Osteoblast (primary cell): ENCODE measurements around the gene FGF5. TPM values are rescaled to one million over a fixed set of nuclear protein-coding genes. Genes with fewer than 3 reads are reported as not detected.

Source experiments
- DNase-seq: peaks from one replicate; pipeline ENCODE4 v3.0.0; 2011; ENCODE audit warnings: low spot score, mixed read lengths; ENCODE audit not compliant: insufficient read length; ENCODE audit errors: missing footprints
- H2AFZ ChIP-seq: 2 replicates; pipeline ENCODE4 v1.6.0; 2011; ENCODE audit warnings: mild to moderate bottlenecking, low read length
- H3K27ac ChIP-seq: 2 replicates; pipeline ENCODE4 v1.5.1; 2011; ENCODE audit warnings: mild to moderate bottlenecking, low read depth, low read length, moderate library complexity
- H3K27me3 ChIP-seq: 2 replicates; pipeline ENCODE4 v1.6.0; 2012; ENCODE audit warnings: mild to moderate bottlenecking, control low read depth, inconsistent platforms, low read length, moderate library complexity; ENCODE audit not compliant: insufficient read depth
- H3K36me3 ChIP-seq: 2 replicates; pipeline ENCODE4 v1.5.1; 2011; ENCODE audit warnings: mild to moderate bottlenecking, low read length, control low read depth, moderate library complexity; ENCODE audit not compliant: insufficient read depth
- H3K4me1 ChIP-seq: 2 replicates; pipeline ENCODE4 v1.5.1; 2011; ENCODE audit warnings: mild to moderate bottlenecking, low read length, control low read depth, moderate library complexity; ENCODE audit not compliant: insufficient read depth
- H3K4me2 ChIP-seq: 2 replicates; pipeline ENCODE4 v1.6.0; 2011; ENCODE audit warnings: mild to moderate bottlenecking, low read length; ENCODE audit not compliant: insufficient read depth
- H3K4me3 ChIP-seq: fragments of 200-600 bp; sonication (generic); 3 replicates; pipeline ENCODE4 v1.5.1; 2012; ENCODE audit warnings: mild to moderate bottlenecking, low read length, inconsistent platforms; ENCODE audit not compliant: insufficient read depth
- H3K79me2 ChIP-seq: 2 replicates; pipeline ENCODE4 v1.6.0; 2012; ENCODE audit warnings: mild to moderate bottlenecking, low read length, control low read depth, inconsistent platforms; ENCODE audit not compliant: insufficient read depth
- H3K9me3 ChIP-seq: 2 replicates; pipeline ENCODE4 v1.5.1; 2011; ENCODE audit warnings: low read depth, low read length, control low read depth
- H4K20me1 ChIP-seq: 2 replicates; pipeline ENCODE4 v1.6.0; 2012; ENCODE audit warnings: mild to moderate bottlenecking, low read length, control low read depth; ENCODE audit not compliant: insufficient read depth
- CTCF ChIP-seq: IDR thresholded peaks from 2 replicates; pipeline ENCODE4 v1.5.1; 2011; ENCODE audit warnings: mild to moderate bottlenecking, low read depth, low read length, moderate library complexity; ENCODE audit errors: extremely low read depth
- total RNA-seq: library from RNA; depleted of rRNA; stranded (reverse); fragments of >200 nt; gene quantifications from 2 replicates; pipeline ENCODE4 v1.2.3, GENCODE V29; 2012

The FGF5 gene
- total RNA-seq, 1 donor, result 10.5 TPM

- no peak for DNase-seq
- H3K4me3 ChIP-seq, result no peak overlapping the region
- peak overlapping the region; percentile 95 for H3K27ac ChIP-seq
- H3K9me3 ChIP-seq, result no peaks in the 10 kb centered on the region
- no peaks in the 10 kb centered on the region for H4K20me1 ChIP-seq
- no peaks in the 10 kb centered on the region for H3K27me3 ChIP-seq
- TF ChIP-seq CTCF, result no peak
- peaks cover 23% of the 10 kb centered on the region for H3K79me2 ChIP-seq
- no peaks in the 10 kb centered on the region for H3K36me3 ChIP-seq
- no peak overlapping the region for H2AFZ ChIP-seq
- peaks cover 68% of the 10 kb centered on the region for H3K4me1 ChIP-seq
- H3K4me2 ChIP-seq, result peak overlapping the region; percentile 72
Observed at GRCh38 chr4:80235451-80235850, 31.0 kb upstream of the FGF5 start.

DNA sequence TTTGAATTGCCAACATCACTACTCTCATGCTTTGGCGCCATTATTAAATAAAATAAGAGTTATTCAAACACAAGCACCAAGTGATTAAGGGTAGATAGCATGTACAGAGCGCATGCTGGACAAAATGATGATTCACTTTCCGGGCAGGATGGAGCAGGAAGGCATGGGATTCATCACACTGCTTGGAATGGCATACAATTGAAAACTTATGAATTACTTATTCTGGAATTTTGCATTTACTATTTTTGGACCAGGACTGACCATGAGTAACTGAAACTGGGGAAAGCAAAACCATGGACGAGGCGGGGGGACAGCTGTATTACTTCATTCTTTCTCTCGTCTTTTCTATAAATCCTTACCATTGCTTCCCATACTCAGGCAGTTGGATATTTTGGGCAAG lies 28.5 kb upstream of the FGF5 start:
- peak; percentile 78 for DNase-seq
- peak overlapping the region; percentile 51 for H3K4me3 ChIP-seq
- H4K20me1 ChIP-seq, result no peaks in the 10 kb centered on the region
- no peaks in the 10 kb centered on the region for H3K27me3 ChIP-seq
- H3K4me2 ChIP-seq, result peak overlapping the region; percentile 75
- no peak for TF ChIP-seq CTCF
- H3K27ac ChIP-seq, result peak overlapping the region; percentile 95
- peaks cover 16% of the 10 kb centered on the region for H3K79me2 ChIP-seq
- no peaks in the 10 kb centered on the region for H3K9me3 ChIP-seq
- H3K4me1 ChIP-seq, result peaks cover 82% of the 10 kb centered on the region
- no peak overlapping the region for H2AFZ ChIP-seq
- no peaks in the 10 kb centered on the region for H3K36me3 ChIP-seq

DNA sequence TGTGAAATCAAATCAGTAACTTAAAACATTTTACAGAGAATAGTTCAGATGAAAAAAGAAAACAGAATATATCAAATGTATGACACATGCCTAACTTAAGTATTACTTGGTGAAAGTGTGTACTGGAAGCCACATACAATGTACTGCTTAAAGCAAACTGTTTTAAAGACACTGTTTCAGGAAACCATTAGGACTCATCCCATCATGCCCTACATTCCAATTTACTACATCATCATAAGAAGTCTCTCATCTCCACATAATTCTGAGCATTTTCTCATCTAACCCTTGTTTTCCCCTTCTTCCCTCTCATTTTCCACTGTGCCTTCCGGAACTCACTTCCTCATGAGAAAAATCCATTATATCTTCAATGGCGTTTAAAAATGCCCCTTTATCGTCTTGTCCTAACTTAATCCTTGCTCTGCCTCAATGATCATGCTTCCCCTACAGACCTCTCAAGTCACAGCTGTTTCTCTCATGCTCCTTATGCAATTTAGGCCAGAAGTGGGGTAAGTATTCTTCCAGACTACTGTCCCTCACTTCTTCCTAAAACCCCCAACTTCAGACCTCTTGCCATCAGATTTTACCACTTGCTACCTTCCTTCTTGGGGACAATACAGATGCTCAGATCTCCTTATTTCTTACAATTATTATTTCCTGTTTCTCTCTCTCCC lies 26.8 kb upstream of the FGF5 start:
- no peaks in the 10 kb centered on the region for H4K20me1 ChIP-seq
- no peak overlapping the region for H3K4me3 ChIP-seq
- H3K79me2 ChIP-seq, result peaks cover 9% of the 10 kb centered on the region
- no peaks in the 10 kb centered on the region for H3K9me3 ChIP-seq
- H3K27me3 ChIP-seq, result no peaks in the 10 kb centered on the region
- no peaks in the 10 kb centered on the region for H3K36me3 ChIP-seq
- H3K27ac ChIP-seq, result peak overlapping the region; percentile 95
- peak overlapping the region; percentile 71 for H2AFZ ChIP-seq
- peaks cover 66% of the 10 kb centered on the region for H3K4me1 ChIP-seq
- TF ChIP-seq CTCF, result no peak
- no peak for DNase-seq
- H3K4me2 ChIP-seq, result peak overlapping the region; percentile 62

DNA sequence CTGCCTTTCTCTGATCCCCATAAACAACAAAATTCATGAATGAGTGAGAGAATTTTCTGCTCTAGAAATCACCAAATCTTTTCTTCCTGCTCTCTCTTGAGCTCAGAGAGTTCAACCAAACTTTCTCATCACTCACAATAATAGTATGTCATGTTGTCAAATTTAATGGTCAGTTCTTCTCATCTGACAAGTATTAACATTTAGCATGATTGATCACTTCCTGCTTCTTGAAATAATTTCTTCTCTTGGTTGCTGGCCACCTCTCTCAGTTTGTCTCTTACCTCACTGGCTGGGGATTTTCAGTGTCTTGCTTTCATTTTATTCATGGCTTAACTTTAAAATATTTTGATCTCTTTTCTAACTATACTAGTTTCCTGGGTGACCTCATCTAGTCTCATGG lies 25.5 kb upstream of the FGF5 start:
- H3K4me1 ChIP-seq, result peaks cover 56% of the 10 kb centered on the region
- no peaks in the 10 kb centered on the region for H4K20me1 ChIP-seq
- no peaks in the 10 kb centered on the region for H3K9me3 ChIP-seq
- no peaks in the 10 kb centered on the region for H3K27me3 ChIP-seq
- no peak overlapping the region for H3K4me3 ChIP-seq
- H3K79me2 ChIP-seq, result peaks cover 9% of the 10 kb centered on the region
- no peak for DNase-seq
- H3K4me2 ChIP-seq, result peak overlapping the region; percentile 62
- H2AFZ ChIP-seq, result peak overlapping the region; percentile 37
- H3K36me3 ChIP-seq, result no peaks in the 10 kb centered on the region
- peak overlapping the region; percentile 95 for H3K27ac ChIP-seq
- TF ChIP-seq CTCF, result no peak
